VCaP (cell line): ENCODE measurements around the gene NEB.
"Not testable (repeated sequence)": the region's sequence is repeated elsewhere in the genome, so short reads cannot be mapped to it uniquely, and the experiment has no call there.

Source experiments
- H3K27ac ChIP-seq: fragments of 450-650 bp; 2 replicates; pipeline ENCODE4 v1.5.1; 2017
- CTCF ChIP-seq: fragments of 450-650 bp; conservative IDR thresholded peaks from 2 replicates; pipeline ENCODE4 v1.5.1; 2017; ENCODE audit warnings: mild to moderate bottlenecking, moderate library complexity

Gene NEB

DNA sequence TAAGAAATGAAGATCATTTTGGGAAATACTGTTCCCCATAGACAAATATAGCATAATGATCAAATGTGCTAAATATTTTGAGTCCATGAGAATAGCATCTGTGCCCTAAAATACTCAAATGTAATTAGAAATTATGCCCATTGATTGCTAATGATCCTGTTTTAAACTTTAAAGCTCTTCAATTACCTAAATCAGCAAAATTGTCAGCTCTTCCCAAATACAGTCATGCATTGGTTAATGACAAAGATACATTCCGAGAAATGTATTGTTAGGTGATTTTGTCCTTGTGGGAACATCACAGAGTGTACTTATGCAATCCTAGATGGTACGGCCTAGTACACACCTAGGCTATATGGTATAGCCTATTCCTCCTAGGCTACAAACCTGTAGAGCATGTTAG lies 89.7 kb downstream of the NEB start:
- TF ChIP-seq CTCF = no peak
- no peak overlapping the region for H3K27ac ChIP-seq

GRCh38 chr2:151641895-151642294 lies 92.4 kb downstream of the NEB start:
- H3K27ac ChIP-seq = not testable (repeated sequence)

DNA sequence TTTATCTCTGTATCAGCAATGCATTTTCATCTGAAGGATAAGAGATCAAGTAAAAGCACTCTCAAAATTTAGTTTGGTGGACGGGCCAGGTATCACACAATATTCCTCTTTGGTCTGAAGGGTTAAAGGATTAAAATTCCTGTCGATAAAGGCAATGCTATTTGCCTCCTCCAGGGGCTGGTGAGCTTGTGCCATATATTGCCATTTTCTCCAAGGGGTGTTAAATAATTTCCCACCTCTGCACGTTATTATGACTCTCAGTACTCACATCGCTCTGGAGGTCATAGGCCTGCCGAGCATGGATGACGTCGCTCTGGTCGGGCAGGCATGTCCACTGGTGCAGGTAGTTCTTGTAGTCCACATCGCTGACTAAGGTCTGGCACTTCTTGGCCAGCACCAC lies 94.2 kb downstream of the NEB start:
- H3K27ac ChIP-seq = no peak overlapping the region
- TF ChIP-seq CTCF = 0 out of 2 replicates have a peak, but pooled peaks have one; percentile 5

DNA sequence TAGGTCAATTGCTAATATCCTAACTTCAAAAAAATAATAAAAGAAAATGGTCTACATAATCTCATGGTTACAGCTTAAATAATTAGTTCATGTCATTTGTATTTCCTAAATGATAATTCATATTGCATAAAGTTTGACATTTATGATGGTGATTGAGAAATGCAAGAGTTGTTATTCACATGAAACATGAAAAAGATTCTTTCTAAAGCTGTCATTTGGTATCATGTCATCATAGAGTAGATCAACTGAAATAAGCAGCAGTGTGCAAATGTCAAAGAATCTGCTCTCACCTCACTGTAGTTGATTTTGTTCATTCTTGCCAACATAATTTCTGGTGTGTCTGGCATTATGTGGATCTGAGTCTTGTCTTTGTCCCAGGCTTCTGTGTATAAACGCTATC lies 95.3 kb downstream of the NEB start:
- peak overlapping the region; percentile 59 for H3K27ac ChIP-seq
- TF ChIP-seq CTCF = no peak

DNA sequence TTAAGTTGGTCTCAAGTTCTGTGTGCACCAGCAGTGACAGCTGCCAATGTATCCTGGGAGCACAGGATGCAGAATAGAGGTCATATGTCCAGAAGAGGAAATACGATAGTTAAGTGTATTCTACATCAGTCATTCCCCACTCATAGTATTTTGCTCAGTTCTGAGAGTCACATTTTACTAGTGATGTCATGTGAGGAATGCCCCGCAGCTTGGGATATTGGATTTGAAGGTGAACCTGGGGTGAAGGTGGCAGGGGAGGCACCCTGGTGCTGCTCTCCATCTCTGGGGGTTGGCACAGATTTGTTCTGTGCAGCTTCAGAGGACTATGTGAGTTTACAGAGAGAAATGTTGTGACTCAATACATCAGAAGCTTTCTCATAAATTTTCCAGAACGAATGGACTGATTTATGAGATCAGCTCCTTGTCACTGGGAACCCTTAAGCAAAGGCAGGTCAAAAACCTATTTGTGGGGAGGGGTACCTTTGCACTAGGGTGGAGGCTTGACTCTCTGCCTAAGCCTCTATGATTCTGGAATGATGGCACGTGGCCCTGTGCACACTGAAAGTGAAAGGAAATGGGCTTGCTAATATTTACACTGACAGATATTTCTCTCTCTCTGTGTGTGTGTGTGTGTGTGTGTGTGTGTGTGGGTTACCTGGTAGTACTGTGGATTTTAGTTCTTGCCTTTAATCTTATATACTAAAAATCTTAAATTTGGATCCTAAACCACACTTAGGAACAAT lies 95.9 kb downstream of the NEB start:
- TF ChIP-seq CTCF = no peak
- peak overlapping the region; percentile 59 for H3K27ac ChIP-seq

DNA sequence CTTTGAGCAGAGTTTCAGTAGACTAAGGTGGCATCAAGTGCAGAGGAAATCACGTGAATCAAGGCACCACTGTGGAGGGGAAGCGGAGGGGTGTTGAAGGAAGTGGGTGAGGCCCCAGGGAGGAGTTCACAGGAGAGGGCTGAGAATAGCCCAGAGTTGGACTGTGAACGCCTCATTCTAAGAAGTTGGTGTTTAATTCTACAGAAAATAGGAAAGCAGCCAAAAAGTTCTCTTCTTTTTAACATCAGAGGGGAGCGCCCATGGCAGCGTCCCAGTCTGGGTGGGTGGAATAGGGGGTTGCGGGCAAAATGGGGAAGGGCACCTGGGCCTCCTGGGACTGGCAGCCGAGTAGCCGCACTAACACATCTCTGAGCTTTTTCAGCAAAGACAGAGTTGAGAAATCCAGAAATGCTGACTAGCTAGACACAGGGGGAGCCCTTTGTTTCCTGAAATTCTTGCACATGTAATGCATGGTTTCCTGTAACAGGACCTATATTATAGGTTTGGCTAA lies 97.0 kb downstream of the NEB start:
- H3K27ac ChIP-seq = peak overlapping the region; percentile 59
- TF ChIP-seq CTCF = no peak

DNA sequence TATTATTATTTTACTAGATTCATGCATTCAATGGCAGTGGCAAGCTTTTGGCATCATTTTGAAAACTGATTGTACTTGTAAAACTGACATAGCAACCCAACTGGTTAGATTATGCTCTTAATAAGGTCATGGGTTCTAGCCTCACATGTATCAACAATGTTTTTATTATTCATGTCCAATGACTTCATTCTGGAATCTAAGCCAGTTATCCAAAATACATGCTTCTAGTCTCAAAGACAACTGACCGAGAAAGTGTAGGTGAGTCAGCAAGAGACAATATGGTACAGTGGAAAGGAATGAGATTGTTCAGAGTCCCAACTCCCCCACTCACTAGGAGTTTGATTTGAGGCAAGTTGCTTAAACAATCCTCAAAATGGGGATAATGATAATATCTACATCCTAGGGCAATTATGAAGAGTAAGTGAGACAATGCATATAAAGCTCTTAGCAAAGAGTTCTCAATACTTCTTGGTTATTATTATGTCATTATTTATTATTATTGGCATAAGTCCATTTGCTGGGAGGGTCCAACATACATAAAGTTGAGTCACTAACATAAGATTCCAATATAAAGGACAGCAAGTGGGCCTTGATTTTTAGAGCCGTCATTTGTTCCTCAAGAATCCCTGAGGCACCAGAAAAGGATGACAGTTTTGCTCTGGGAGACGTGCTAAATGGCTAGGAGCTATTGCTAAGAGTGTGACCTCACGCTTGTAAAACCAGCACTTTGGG lies 99.4 kb downstream of the NEB start:
- TF ChIP-seq CTCF = no peak

More for the DNA sequence above, 99.4 kb downstream of the NEB start:
- H3K27ac ChIP-seq = no peak overlapping the region
